Muscle of arm (tissue), 12 donors: ENCODE data around the gene AK1. TPM values are rescaled to one million over a fixed set of nuclear protein-coding genes. Genes with fewer than 3 reads are reported as not detected.

Experiments
- DNase-seq: peaks from one replicate; pipeline ENCODE4 v3.0.0-alpha.2; 2013
- polyA plus RNA-seq, 12 donors: library from polyadenylated mRNA; unstranded; fragments of 120-200 nt; gene quantifications; one replicate each; pipeline ENCODE4 v1.2.1, GENCODE V29; 2013; ENCODE audit not compliant: insufficient read length in 12 of 12

Gene AK1
- polyA plus RNA-seq, 12 donors, result 441 to 7,878 (median 918) TPM

- peak; percentile 84 for DNase-seq
Measured at GRCh38 chr9:127869310-127870152, 7.9 kb downstream of the AK1 start.

- no peak for DNase-seq
Measured at GRCh38 chr9:127868278-127868902, 9.1 kb downstream of the AK1 start.

- DNase-seq, result no peak
Measured at GRCh38 chr9:127867356-127868277, 9.9 kb downstream of the AK1 start.

GRCh38 chr9:127866535-127866934, 10.9 kb downstream of the AK1 start:
- no peak for DNase-seq

- no peak for DNase-seq
Measured at GRCh38 chr9:127865645-127866464, 11.6 kb downstream of the AK1 start.

- DNase-seq, result no peak
Measured at GRCh38 chr9:127863191-127863621, 14.3 kb downstream of the AK1 start.

GRCh38 chr9:127862075-127863011, 15.1 kb downstream of the AK1 start:
- no peak for DNase-seq

GRCh38 chr9:127860779-127861178, 16.7 kb downstream of the AK1 start:
- no peak for DNase-seq

- no peak for DNase-seq
Measured at GRCh38 chr9:127860260-127860659, 17.2 kb downstream of the AK1 start.

- no peak for DNase-seq
Measured at GRCh38 chr9:127858041-127858512, 19.4 kb downstream of the AK1 start.

GRCh38 chr9:127857278-127857677, 20.2 kb downstream of the AK1 start:
- no peak for DNase-seq

- DNase-seq, result no peak
Measured at GRCh38 chr9:127856729-127857116, 20.8 kb downstream of the AK1 start.

- DNase-seq, result no peak
Measured at GRCh38 chr9:127856094-127856728, 21.3 kb downstream of the AK1 start.

- no peak for DNase-seq
Measured at GRCh38 chr9:127855522-127855921, 22.0 kb downstream of the AK1 start.

- DNase-seq, result no peak
Measured at GRCh38 chr9:127854960-127855359, 22.5 kb downstream of the AK1 start.

GRCh38 chr9:127854184-127854806, 23.2 kb downstream of the AK1 start, which contains the start of gene ENG:
Gene ENG, minus strand, starts transcription at chr9:127854658. Its CDS starts 303 bp downstream, at chr9:127854355.
- DNase-seq, result no peak

- DNase-seq, result no peak
Measured at GRCh38 chr9:127853312-127854183, 23.9 kb downstream of the AK1 start.

GRCh38 chr9:127852829-127853228, 24.6 kb downstream of the AK1 start:
- no peak for DNase-seq
